Measurements from ENCODE around the gene SYCE3.
A peak's percentile ranks its signal among the peaks of the same experiment; 100 is the strongest.

Gene SYCE3

DNA sequence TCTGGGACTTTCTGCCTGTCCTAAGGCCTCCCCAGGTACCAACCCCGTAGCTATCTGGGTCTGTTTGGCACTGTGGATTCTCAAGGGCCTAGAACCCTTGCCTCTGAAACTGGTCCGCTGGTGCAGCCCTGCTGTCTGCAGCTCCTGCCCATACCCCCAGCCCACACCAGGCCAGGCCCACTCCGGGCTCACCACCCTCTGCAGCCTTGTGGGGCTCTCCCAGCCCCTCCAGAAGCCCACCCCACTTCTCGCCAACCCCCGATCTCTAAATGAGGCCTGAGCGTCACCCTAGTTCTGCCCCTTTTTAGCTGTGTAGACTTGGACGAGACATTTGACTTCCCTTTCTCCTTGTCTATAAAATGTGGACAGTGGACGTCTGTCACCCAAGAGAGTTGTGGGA, 12.3 kb downstream of the SYCE3 start:
- TF ChIP-seq CTCF (IDR thresholded peaks at IDR 0.05; ENCODE audit: low read depth, low read length) = no peak
- no peak for DNase-seq (ENCODE audit: low read depth in 2 of 2)
- H3K4me3 ChIP-seq (replicated peaks in 1 of 2; ENCODE audit: low read depth in 2 of 2, low read length in 2 of 2) = no peak overlapping the region

GRCh38 chr22:50548921-50549790, 13.6 kb downstream of the SYCE3 start:
- TF ChIP-seq CTCF (IDR thresholded peaks at IDR 0.05; ENCODE audit: low read depth, low read length) = no peak
- no peak overlapping the region for H3K4me3 ChIP-seq (replicated peaks in 1 of 2; ENCODE audit: low read depth in 2 of 2, low read length in 2 of 2)
- no peak for DNase-seq (ENCODE audit: low read depth in 2 of 2)

DNA sequence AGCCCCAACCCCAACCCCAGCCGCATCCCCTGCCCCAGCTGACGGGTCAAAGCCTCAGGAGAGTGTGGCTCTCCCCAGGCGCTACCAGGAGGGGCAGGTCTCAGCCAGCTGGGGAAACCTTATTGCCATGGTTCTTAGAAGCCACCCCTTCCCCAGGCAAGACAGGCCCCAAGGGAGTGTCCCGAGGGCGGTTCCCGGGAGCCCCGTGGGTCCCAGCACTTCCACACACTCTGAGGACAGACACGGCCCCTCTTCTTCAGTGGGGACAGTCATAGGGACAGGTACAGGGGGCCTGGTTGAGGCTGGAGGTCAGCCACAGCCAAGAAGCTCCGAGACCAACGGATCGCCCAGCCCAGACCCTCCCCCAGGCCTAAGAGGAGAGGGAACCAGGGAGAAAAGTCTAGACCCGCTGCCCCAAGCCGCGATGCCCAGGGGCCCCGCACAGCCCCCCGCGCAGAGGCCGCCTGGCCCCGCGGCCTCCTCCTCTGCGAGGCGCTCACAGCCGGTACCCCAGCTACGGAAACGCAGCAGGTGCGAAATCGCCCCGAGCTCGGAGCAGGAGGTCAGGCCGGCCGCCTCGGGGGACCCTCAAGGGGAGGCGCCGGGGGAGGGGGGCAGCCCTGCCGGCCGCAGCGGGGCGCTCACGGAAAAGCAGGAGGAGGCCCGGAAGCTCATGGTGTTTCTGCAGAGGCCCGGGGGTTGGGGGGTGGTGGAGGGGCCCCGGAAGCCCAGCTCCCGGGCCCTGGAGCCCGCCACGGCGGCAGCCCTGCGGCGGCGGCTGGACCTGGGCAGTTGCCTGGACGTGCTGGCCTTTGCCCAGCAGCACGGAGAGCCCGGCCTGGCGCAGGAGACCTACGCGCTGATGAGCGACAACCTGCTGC, 14.4 kb downstream of the SYCE3 start:
- DNase-seq (ENCODE audit: low read depth in 2 of 2) = peak in 1 of 2 donors; percentile 17
- no peak for TF ChIP-seq CTCF (IDR thresholded peaks at IDR 0.05; ENCODE audit: low read depth, low read length)
- no peak overlapping the region for H3K4me3 ChIP-seq (replicated peaks in 1 of 2; ENCODE audit: low read depth in 2 of 2, low read length in 2 of 2)

DNA sequence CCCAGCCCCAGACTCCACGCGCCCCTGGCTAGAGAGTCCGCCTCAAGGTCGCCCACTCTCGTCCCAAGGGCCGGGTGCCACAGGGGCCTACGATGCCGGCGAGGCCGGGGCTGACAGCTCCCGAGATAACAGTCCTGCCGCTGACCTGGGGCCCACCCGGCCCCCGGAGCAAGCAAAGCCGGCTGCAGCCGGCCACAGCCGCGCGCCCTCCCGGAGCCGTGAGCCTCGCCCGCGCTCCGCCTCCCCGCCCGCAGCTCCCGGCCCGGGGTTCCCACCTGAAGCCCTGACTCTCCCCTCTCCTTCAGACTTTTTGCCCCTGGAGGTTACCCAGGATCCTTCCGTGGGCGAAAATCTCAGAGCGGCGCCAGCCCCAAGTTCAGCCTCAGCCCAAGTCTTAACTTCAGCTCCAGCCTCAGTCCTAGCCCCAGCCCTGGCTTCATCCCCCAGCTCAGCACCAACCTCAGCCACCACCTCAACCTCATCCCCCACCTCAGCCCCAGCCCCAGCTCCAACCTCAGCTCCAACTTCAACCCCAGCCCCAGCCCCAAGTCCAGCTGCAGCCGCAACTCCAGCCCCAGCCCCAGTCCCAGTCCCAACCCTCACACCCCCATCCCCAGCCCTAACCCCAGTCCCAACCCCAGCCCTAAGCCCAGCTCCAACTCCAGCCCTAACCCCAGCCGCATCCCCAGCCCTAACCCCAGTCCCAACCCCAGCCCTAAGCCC, 15.3 kb downstream of the SYCE3 start:
- no peak for TF ChIP-seq CTCF (IDR thresholded peaks at IDR 0.05; ENCODE audit: low read depth, low read length)

GRCh38 chr22:50546326-50547262, 16.1 kb downstream of the SYCE3 start:
- DNase-seq (ENCODE audit: low read depth in 2 of 2) = no peak
- no peak for TF ChIP-seq CTCF (IDR thresholded peaks at IDR 0.05; ENCODE audit: low read depth, low read length)
- no peak overlapping the region for H3K4me3 ChIP-seq (replicated peaks in 1 of 2; ENCODE audit: low read depth in 2 of 2, low read length in 2 of 2)

More for the DNA sequence above, 15.3 kb downstream of the SYCE3 start:
- H3K4me3 ChIP-seq (replicated peaks in 1 of 2; ENCODE audit: low read depth in 2 of 2, low read length in 2 of 2) = no peak overlapping the region
- DNase-seq (ENCODE audit: low read depth in 2 of 2) = no peak

All from cardiac fibroblast (primary cell).